ENCODE measurements around the gene TP53I13.
A peak's percentile ranks its signal among the peaks of the same experiment; 100 is the strongest.

TP53I13 gene

GRCh38 chr17:29594519-29595090 is 26.1 kb downstream of the TP53I13 start:
- DNase-seq: no peak

GRCh38 chr17:29595107-29595942 is 26.8 kb downstream of the TP53I13 start:
- DNase-seq: no peak

- DNase-seq: no peak
Measured at GRCh38 chr17:29595943-29596774, 27.7 kb downstream of the TP53I13 start.

GRCh38 chr17:29596811-29597210 is 28.3 kb downstream of the TP53I13 start:
- DNase-seq: no peak

GRCh38 chr17:29597361-29598172 is 29.1 kb downstream of the TP53I13 start:
- DNase-seq: peak; percentile 13

- DNase-seq: no peak
Measured at GRCh38 chr17:29603109-29603674, 34.7 kb downstream of the TP53I13 start.

- no peak for DNase-seq
Measured at GRCh38 chr17:29607557-29608195, 39.2 kb downstream of the TP53I13 start.

GRCh38 chr17:29608986-29609385 is 40.5 kb downstream of the TP53I13 start:
- no peak for DNase-seq

GRCh38 chr17:29610395-29610794 is 41.9 kb downstream of the TP53I13 start:
- DNase-seq: no peak

- no peak for DNase-seq
Measured at GRCh38 chr17:29611351-29612093, 43.0 kb downstream of the TP53I13 start.

GRCh38 chr17:29612094-29612403 is 43.5 kb downstream of the TP53I13 start:
- DNase-seq: no peak

- no peak for DNase-seq
Measured at GRCh38 chr17:29612404-29613280, 44.1 kb downstream of the TP53I13 start.

- no peak for DNase-seq
Measured at GRCh38 chr17:29613352-29613837, 44.9 kb downstream of the TP53I13 start.

GRCh38 chr17:29613856-29614255 is 45.4 kb downstream of the TP53I13 start:
- no peak for DNase-seq

GRCh38 chr17:29614349-29615047 is 46.0 kb downstream of the TP53I13 start:
- DNase-seq: no peak

GRCh38 chr17:29615048-29615385 is 46.5 kb downstream of the TP53I13 start:
- DNase-seq: no peak

GRCh38 chr17:29615492-29616299 is 47.2 kb downstream of the TP53I13 start:
- peak; percentile 72 for DNase-seq

- peak; percentile 14 for DNase-seq
Measured at GRCh38 chr17:29616300-29617048, 48.0 kb downstream of the TP53I13 start.
